Uterus (tissue), 4 donors: ENCODE results near the gene CSNK1G2. TPM values are rescaled to one million over a fixed set of nuclear protein-coding genes. Genes with fewer than 3 reads are reported as not detected.

Source experiments
- DNase-seq, 2 donors: peaks; one replicate each; pipeline ENCODE4 v3.0.0-alpha.2; 2019 to 2020
- H3K27ac ChIP-seq, 2 donors: fragments of 200-600 bp; sonication (generic); 1 replicate in 1 of 2; 2 replicates in 1 of 2; pipeline ENCODE4 v1.5.1; 2016 to 2018
- H3K27me3 ChIP-seq, 2 donors: fragments of 200-600 bp; sonication (generic); one replicate each; pipeline ENCODE4 v1.5.1; 2018 to 2019; ENCODE audit warnings: control low read depth in 1 of 2
- H3K36me3 ChIP-seq, 2 donors: fragments of 200-600 bp; sonication (generic); one replicate each; pipeline ENCODE4 v1.5.1; 2019; ENCODE audit warnings: control low read depth in 1 of 2
- H3K4me1 ChIP-seq, 2 donors: fragments of 200-600 bp; sonication (generic); one replicate each; pipeline ENCODE4 v1.5.1; 2018 to 2019; ENCODE audit warnings: control low read depth in 1 of 2
- H3K4me3 ChIP-seq, 2 donors: fragments of 200-600 bp; sonication (generic); 1 replicate in 1 of 2; 2 replicates in 1 of 2; pipeline ENCODE4 v1.5.1; 2018 to 2019; ENCODE audit warnings: mild to moderate bottlenecking in 1 of 2
- H3K9me3 ChIP-seq, 2 donors: fragments of 200-600 bp; sonication (generic); one replicate each; pipeline ENCODE4 v1.5.1; 2019; ENCODE audit warnings: control low read depth in 1 of 2
- POLR2A ChIP-seq, 2 donors: fragments of 450-650 bp; IDR thresholded peaks; one replicate each; pipeline ENCODE4 v1.6.1; 2016; ENCODE audit warnings: antibody characterized with exemption in 2 of 2, mild to moderate bottlenecking in 1 of 2, moderate library complexity in 1 of 2
- intact Hi-C: fragments of 100-400 bp; cut with DNase I; formaldehyde crosslinking; loops from one replicate; pipeline ENCODE4 v1.15.1; 2023; ENCODE audit warnings: low total_unique reads
- total RNA-seq, 4 donors: library from RNA; depleted of rRNA in 3 of 4; stranded (reverse); fragments of >200 nt in 3 of 4; gene quantifications; one replicate each; pipeline versions ENCODE4 v1.1.0 to v1.2.4, GENCODE V29; 2014 to 2023
- TF ChIP-seq, protein P1 (sequence below), 4 experiments: fragments of 200-600 bp in 2 of 4; fragments of 450-650 bp in 2 of 4; sonication (generic) in 2 of 4; IDR thresholded peaks; one replicate each; pipeline ENCODE4 v1.5.1; 2016 to 2019; ENCODE audit warnings: antibody characterized with exemption in 4 of 4, mild to moderate bottlenecking in 2 of 4, moderate library complexity in 1 of 4
- donor health status: DM: yes; HTN: yes; CAD: no.

Gene CSNK1G2
- total RNA-seq, 4 donors from 2014 or later, result 8.2 to 59.4 (median 46.7) TPM

DNA sequence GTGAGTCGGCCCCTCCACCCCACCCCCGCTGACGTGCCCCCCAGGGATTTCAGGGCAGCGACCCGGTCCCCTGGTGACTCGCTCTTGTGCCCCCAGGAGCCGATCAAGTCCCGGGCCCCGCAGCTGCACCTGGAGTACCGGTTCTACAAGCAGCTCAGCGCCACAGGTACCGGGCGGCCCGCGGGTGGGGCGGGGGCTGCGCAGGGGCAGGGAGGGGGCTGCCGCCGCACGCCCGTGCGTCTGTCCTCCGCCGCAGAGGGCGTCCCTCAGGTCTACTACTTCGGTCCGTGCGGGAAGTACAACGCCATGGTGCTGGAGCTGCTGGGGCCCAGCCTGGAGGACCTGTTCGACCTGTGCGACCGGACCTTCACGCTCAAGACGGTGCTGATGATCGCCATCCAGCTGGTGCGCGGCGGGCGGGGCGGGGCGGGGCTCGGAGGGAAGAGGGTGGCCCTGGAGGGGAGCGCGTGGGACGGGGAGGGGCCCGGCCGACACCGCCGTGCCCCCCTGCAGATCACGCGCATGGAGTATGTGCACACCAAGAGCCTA lies 37.4 kb downstream of the CSNK1G2 start:
- no peaks in the 10 kb centered on the region for H3K36me3 ChIP-seq
- H3K4me1 ChIP-seq, result no peaks in the 10 kb centered on the region
- TF ChIP-seq, protein P1, sequence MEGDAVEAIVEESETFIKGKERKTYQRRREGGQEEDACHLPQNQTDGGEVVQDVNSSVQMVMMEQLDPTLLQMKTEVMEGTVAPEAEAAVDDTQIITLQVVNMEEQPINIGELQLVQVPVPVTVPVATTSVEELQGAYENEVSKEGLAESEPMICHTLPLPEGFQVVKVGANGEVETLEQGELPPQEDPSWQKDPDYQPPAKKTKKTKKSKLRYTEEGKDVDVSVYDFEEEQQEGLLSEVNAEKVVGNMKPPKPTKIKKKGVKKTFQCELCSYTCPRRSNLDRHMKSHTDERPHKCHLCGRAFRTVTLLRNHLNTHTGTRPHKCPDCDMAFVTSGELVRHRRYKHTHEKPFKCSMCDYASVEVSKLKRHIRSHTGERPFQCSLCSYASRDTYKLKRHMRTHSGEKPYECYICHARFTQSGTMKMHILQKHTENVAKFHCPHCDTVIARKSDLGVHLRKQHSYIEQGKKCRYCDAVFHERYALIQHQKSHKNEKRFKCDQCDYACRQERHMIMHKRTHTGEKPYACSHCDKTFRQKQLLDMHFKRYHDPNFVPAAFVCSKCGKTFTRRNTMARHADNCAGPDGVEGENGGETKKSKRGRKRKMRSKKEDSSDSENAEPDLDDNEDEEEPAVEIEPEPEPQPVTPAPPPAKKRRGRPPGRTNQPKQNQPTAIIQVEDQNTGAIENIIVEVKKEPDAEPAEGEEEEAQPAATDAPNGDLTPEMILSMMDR (IDR thresholded peaks at IDR 0.05), result no peak
- no peaks in the 10 kb centered on the region for H3K27me3 ChIP-seq
- intact Hi-C loops, result no loop called here
- no peak for DNase-seq
- no peak overlapping the region for H3K27ac ChIP-seq
- H3K4me3 ChIP-seq, result no peak overlapping the region
- H3K9me3 ChIP-seq, result no peaks in the 10 kb centered on the region

DNA sequence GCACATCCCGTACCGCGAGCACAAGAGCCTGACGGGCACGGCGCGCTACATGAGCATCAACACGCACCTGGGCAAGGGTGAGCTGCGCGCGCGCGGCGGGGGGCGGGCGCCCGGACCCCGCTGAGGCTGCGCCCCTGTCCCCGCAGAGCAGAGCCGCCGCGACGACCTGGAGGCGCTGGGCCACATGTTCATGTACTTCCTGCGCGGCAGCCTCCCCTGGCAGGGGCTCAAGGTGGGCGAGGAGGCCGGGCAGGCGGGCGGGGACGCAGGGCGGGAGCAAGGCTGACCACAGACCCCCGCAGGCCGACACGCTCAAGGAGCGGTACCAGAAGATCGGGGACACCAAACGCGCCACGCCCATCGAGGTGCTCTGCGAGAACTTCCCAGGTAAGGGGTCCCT lies 38.0 kb downstream of the CSNK1G2 start:
- H3K9me3 ChIP-seq, result no peaks in the 10 kb centered on the region
- no peaks in the 10 kb centered on the region for H3K36me3 ChIP-seq
- no peak for TF ChIP-seq POLR2A (IDR thresholded peaks at IDR 0.05)
- TF ChIP-seq, protein P1 (IDR thresholded peaks at IDR 0.05), result no peak
- no peak overlapping the region for H3K4me3 ChIP-seq
- no peak for DNase-seq
- no peaks in the 10 kb centered on the region for H3K4me1 ChIP-seq
- intact Hi-C loops, result no loop called here
- H3K27me3 ChIP-seq, result no peaks in the 10 kb centered on the region
- no peak overlapping the region for H3K27ac ChIP-seq

DNA sequence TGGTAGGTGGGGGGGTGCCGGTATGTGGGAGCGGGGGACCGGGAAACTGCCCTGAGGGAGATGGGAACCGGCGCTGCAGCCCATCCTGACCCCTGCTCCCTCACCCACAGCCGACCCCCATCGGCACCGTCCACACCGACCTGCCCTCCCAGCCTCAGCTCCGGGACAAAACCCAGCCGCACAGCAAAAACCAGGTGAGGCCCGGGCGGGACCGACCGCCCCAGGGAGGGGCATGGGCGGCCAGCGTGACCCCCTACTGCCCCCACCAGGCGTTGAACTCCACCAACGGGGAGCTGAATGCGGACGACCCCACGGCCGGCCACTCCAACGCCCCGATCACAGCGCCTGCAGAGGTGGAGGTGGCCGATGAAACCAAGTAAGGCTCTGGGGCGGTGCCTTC lies 38.7 kb downstream of the CSNK1G2 start:
- H3K4me1 ChIP-seq, result no peaks in the 10 kb centered on the region
- TF ChIP-seq, protein P1 (IDR thresholded peaks at IDR 0.05), result no peak
- TF ChIP-seq POLR2A (IDR thresholded peaks at IDR 0.05), result no peak
- no peak overlapping the region for H3K4me3 ChIP-seq
- intact Hi-C loops, result no loop called here
- H3K9me3 ChIP-seq, result no peaks in the 10 kb centered on the region
- H3K36me3 ChIP-seq, result no peaks in the 10 kb centered on the region
- H3K27me3 ChIP-seq, result no peaks in the 10 kb centered on the region
- H3K27ac ChIP-seq, result no peak overlapping the region
- no peak for DNase-seq

DNA sequence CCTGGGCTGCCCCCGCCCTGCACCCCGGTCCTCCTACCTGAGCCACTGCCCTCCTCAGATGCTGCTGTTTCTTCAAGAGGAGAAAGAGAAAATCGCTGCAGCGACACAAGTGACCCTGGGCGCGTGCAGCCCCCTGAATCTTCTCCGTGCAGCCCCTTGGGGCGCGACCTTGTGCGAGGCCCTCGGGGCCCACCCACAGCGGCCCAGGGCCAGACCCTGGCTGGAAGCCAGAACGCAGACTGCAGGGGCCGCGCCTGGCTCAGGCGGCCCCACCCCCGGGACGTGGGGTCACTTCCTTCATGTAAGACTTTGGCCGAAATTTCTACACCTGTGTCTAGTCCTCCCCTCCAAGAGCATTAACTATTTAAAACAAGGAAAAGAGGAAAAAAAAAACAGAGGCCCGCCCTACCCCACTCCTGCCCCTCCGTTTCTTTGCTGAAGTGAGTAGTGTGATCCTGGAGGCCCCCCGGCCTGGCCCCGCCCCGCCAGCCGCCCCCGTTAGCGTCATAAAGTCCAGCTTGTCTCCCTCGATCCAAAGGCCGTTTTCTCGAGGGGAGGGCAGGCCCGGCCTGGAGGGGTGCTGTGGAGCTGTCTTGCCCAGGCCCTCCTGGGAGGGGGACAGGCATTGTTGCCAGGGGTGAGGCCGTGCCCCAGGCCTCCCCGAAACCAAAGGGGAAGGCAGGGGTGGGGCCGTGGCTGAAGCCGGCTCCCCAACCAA lies 39.3 kb downstream of the CSNK1G2 start:
- Histone ChIP-seq H3K4me1 (no peaks in the 10 kb centered on the region), H3K27me3 (no peaks in the 10 kb centered on the region), H3K4me3 (no peak overlapping the region), H3K27ac (no peak overlapping the region), H3K9me3 (no peaks in the 10 kb centered on the region), H3K36me3 (no peaks in the 10 kb centered on the region)
- no peak for DNase-seq
- TF ChIP-seq, protein P1 (IDR thresholded peaks at IDR 0.05), result no peak
- TF ChIP-seq POLR2A (IDR thresholded peaks at IDR 0.05), result no peak
- intact Hi-C loops, result no loop called here

GRCh38 chr19:1980809-1981181 lies 39.8 kb downstream of the CSNK1G2 start:
- no peak for DNase-seq
- H3K27ac ChIP-seq, result no peak overlapping the region

More at GRCh38 chr19:1980809-1981181, 39.8 kb downstream of the CSNK1G2 start:
- Histone ChIP-seq H3K9me3 (no peaks in the 10 kb centered on the region), H3K36me3 (no peaks in the 10 kb centered on the region), H3K4me1 (no peaks in the 10 kb centered on the region), H3K4me3 (no peak overlapping the region), H3K27me3 (no peaks in the 10 kb centered on the region)
- TF ChIP-seq POLR2A (IDR thresholded peaks at IDR 0.05), result no peak
- TF ChIP-seq, protein P1 (IDR thresholded peaks at IDR 0.05), result no peak
- intact Hi-C loops, result no loop called here
